Occipital lobe (tissue), 2 donors: ENCODE data around the gene IKBKE. TPM values are rescaled to one million over a fixed set of nuclear protein-coding genes. Genes with fewer than 3 reads are reported as not detected.

Experiments
- DNase-seq: peaks from one replicate; lab custom pipeline; 2025; lab: John Stamatoyannopoulos, UW
- total RNA-seq: library from RNA; depleted of rRNA; stranded (reverse); fragments of >200 nt; gene quantifications from one replicate; pipeline ENCODE4 v1.2.3, GENCODE V29; 2014

The IKBKE gene
- total RNA-seq, 1 donor from 2014 or later = 1.1 TPM

- DNase-seq = no peak
Observed at GRCh38 chr1:206511362-206512057, 41.2 kb downstream of the IKBKE start.

DNA sequence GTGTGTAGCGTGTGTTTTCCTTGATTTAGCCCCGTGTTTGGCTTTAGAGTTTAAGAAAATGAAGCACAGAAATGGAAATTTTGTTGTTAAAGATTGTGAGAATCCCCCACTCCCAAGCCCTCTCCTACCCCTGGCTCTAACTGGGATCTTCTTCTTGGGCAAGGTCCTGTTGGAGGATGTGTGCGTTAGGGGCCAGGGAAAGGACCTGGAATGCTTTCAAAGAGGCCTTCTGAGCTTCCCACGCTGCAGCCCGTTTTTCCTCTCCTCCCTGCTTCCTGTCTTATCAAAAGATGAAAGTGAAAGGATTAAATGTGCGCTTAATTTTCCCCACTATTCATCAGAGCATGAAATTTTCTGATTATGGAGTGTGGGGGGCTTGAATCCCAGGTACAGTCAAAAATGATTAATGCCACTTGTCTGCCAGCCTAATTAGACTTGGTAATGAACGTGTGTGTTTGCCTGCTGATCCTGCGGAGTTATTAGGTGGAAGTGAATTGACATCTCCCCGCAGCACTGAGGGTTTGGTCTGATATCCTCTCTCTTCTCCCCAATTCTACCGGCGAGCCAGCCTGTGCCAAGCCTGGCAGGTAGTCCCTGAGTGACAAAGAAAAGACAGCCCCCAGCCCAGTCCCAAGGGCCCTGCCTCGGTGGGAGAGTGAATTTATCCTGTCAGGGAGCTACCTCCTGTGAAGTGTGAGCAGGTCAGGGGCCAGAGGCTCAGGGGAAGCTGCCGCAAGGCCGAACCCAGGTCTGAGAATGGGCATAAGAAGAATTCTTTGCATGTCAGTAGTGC is 42.0 kb downstream of the IKBKE start:
- no peak for DNase-seq

DNA sequence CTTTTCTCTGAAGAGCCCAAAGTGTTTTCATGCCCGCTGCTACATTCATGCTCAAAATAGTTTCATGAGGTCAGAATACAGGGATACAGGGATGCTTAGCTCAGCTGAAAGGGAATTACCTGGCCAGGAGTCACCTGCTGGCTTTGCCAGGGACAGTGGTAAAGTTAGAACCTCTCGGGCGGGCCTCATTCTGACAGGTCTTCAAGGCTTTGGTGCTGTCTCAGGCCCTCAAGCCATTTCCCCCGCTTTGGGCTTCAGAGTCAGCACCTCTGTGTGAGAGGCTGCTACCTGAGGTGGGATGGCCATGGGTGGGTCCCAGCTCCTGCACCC is 42.5 kb downstream of the IKBKE start:
- DNase-seq = no peak

- DNase-seq = no peak
Observed at GRCh38 chr1:206513312-206514111, 43.2 kb downstream of the IKBKE start.

DNA sequence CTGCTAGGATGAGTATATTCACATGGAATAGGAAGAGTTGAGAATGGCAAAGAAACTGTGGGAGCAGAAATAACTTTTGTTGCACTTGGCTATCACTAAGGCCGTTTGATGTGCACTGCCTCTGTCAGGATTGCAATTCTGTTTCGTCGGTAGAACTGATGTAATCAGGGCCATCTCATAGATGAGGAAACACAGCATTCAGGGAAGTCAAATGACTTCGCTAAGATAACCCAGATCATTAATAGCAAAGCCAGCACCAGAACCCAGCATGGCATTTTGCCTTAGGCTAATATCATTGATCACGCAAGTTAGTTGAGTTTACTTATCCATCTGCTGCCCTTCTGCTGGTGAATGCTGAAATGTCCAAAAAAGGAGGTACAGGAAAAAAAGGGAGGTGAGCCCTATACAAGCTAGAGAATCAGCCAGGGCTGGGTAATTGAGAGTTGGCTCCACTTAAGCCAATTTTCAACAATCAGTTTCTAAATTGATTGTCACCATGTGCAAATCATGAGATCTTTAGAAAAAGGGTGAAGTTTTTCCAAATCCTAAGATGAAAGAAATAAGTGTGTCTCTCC is 44.6 kb downstream of the IKBKE start:
- DNase-seq = no peak

DNA sequence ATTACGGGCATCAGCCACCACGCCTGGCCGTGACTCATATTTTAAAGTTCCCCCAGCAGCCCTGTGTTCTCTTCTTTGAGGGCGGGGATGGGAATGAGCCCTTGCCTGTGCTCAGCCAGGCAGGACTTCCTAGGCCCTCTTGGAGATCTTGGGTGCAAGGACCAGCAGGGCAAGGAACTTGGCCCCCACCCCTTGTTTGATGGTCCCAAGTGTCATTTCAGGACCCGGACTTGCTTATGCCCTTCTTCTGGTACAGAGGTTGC is 46.4 kb downstream of the IKBKE start:
- DNase-seq = no peak

- no peak for DNase-seq
Observed at GRCh38 chr1:206517784-206518183, 47.5 kb downstream of the IKBKE start.

GRCh38 chr1:206518206-206518605 is 47.9 kb downstream of the IKBKE start:
- no peak for DNase-seq

- DNase-seq = no peak
Observed at GRCh38 chr1:206518743-206519142, 48.5 kb downstream of the IKBKE start.

DNA sequence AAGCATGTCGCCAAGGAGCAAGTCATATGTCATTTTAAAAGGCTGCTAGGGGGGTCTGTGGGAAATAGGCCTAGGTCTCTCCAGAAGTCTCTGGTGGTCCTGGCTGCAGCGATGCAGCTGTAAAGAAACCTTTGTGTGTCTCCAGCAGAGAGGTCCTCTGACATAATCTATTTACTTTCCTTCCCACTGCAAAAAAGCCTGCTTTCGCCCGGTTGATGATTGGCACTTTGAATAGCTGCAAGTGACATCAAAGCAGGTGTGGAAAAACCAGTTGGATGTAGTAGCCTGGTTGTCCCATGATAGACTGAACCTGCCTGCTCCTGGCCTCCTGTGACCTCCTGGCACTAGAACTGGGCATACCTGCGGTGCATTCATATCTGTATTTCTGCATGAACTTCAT is 50.9 kb downstream of the IKBKE start:
- DNase-seq = no peak

DNA sequence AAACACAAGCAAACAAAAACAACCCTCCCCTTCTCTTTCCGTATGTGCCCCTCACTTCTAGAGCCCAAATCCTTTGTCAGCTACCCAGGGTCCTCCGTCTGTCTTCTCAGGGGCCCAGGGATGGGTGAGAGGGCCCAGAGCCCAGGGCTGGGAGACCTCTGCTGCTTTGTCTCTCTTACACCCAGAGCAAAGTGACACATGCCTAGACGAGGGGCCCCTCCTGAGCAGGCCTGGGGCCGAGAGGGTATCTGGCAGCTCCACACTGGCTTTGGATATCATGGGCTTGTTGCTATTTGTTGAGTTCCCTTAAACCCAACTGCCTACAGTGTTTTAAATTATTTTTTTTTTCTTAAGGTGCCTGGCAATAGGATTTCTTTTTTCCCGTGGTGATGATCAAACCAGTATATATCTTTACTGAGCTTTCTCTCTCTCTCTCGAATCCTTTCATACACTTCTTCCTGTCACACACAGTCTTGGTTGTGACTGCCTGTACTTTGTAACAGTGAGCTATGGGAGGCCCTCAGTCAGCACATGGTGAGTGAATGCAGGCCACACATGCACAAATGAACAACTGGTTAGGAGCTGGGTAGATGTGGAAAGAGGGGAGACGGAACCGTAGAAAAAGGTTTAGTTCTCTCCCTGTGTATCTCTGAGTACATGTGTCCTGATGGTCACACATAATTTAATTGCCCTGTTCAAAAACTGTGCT is 51.6 kb downstream of the IKBKE start:
- no peak for DNase-seq

GRCh38 chr1:206524739-206525364 is 54.6 kb downstream of the IKBKE start:
- DNase-seq = no peak

- no peak for DNase-seq
Observed at GRCh38 chr1:206526064-206526911, 56.0 kb downstream of the IKBKE start.

- no peak for DNase-seq
Observed at GRCh38 chr1:206529425-206529824, 59.1 kb downstream of the IKBKE start.

DNA sequence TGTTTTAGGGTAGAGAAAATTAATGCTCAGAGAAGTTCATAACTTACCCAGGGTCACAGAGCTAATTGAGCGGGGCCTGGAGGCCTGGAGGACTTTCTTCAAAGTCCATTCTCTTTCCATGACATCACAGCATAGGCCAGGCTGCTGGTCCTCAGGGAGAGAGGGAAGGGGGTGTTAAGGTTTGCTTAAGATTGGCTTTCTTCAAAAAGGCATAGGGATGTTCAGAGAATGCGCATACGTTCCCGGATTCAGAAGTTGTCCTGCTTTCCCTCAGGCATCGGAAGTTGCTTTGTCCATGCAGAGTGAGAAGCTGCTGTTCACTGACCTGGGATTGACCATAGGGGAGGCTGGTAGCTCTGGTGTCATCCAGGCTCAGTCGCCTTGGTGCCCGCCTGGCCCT is 62.1 kb downstream of the IKBKE start:
- no peak for DNase-seq

DNA sequence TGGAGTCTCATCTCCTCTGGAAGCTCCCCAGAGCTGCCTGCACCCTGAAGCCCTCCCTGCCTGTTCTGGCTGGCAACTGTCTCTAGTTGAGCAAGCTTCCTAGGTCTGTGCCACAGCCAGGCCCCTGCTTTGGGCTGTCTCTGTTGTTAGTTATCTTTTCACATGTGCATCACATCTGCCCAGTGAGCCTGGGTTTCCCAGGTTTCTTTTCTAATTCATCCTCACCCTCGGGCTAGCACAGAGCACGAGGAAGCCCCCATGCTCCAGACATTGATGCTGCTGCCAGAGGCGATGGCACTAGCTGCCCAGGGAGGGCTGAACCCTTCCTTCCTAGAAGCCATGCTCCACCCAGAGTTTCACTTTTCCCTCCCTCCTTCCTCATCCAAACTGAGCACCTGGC is 64.3 kb downstream of the IKBKE start:
- no peak for DNase-seq

DNA sequence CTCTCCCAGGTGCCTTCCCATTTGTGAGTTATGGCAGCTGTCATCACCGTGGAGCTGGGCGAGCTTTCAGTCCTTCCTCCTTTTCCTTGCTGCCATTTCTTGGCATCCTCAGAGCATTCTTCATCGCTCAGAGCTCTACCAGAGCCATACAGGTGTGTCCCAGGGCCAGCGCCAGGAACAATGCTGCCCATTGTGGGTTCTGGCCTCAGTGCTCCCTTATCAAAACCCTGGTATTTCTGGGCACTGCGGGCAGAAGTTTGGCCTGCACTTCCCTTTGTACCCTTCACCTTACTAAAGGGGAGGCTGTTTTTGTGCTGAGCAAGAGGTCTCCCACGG is 65.5 kb downstream of the IKBKE start:
- no peak for DNase-seq

- DNase-seq = no peak
Observed at GRCh38 chr1:206537141-206537540, 66.9 kb downstream of the IKBKE start.

DNA sequence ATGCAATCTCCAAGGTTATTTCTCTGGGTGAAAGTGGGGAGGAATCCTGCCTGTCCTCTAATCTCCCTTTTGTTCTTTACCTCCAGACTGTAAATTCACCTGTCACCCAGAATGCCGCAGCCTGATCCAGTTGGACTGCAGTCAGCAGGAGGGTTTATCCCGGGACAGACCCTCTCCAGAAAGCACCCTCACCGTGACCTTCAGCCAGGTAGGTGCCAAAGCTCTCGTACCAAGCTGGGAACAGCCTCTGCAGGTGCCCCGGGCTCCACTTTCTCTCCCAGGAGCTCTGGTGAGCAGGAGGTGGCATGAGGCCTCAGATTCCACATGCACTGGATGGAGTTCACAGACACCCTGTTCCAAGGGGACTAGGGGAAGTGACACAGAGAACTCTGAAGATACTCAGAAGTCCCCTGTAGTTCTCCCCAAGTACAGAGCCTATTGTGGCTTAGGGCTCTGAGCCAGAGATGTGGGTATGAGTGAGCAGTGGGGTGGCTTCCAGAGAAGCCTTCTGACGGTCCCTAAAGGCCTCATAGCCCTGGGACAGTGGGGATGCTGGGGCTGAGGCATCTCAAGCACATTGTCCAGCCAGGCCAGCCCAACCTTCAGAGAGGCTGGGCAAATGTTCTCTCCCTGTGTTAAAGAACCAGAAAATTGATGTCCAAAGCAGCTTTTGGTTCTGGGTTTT is 68.0 kb downstream of the IKBKE start:
- no peak for DNase-seq
